Measurements from ENCODE around the gene ANXA3. TPM values are rescaled to one million over a fixed set of nuclear protein-coding genes. Genes with fewer than 3 reads are reported as not detected.

ANXA3 gene
- total and polyA plus RNA-seq, 10 donors = 7.0 to 119 (median 41.1) TPM

- no peaks in the 10 kb centered on the region for H3K36me3 ChIP-seq
- H3K9me3 ChIP-seq = no peaks in the 10 kb centered on the region
- peak overlapping the region in 3 of 8 donors; percentile 78 to 86 (median 85) for H3K27ac ChIP-seq
- no peak overlapping the region for H3K4me3 ChIP-seq
- TF ChIP-seq POLR2AphosphoS5 (IDR thresholded peaks at IDR 0.05) (no peak), POLR2A (IDR thresholded peaks at IDR 0.05) (no peak)
- TF ChIP-seq, protein P1, sequence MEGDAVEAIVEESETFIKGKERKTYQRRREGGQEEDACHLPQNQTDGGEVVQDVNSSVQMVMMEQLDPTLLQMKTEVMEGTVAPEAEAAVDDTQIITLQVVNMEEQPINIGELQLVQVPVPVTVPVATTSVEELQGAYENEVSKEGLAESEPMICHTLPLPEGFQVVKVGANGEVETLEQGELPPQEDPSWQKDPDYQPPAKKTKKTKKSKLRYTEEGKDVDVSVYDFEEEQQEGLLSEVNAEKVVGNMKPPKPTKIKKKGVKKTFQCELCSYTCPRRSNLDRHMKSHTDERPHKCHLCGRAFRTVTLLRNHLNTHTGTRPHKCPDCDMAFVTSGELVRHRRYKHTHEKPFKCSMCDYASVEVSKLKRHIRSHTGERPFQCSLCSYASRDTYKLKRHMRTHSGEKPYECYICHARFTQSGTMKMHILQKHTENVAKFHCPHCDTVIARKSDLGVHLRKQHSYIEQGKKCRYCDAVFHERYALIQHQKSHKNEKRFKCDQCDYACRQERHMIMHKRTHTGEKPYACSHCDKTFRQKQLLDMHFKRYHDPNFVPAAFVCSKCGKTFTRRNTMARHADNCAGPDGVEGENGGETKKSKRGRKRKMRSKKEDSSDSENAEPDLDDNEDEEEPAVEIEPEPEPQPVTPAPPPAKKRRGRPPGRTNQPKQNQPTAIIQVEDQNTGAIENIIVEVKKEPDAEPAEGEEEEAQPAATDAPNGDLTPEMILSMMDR (IDR thresholded peaks at IDR 0.05 in 8 of 11, conservative IDR thresholded peaks at IDR 0.05 in 3 of 11) = no peak
- peaks cover 28 to 77% (median 63%) of the 10 kb centered on the region in 6 donors for H3K4me1 ChIP-seq
- no peak for DNase-seq
- no peaks in the 10 kb centered on the region for H3K27me3 ChIP-seq (replicated peaks in 1 of 7)
- intact Hi-C loops (cut with DNase I; ENCODE audit: low total_unique reads) = loop anchor here (10.0 kb wide), 1 partner anchor 115 kb away; the partner anchor contains the start of gene BMP2K
- 89 to 95% (median 93%) methylated on average over 1 of the region's 1 CpG for WGBS, 5 donors
Measured at GRCh38 chr4:78659665-78660064, 108.1 kb downstream of the ANXA3 start.

Small RNA genes lying within 50 kb of the gene (small RNA-seq; reads per million reads assigned to genes)
- gene HIGD1AP13 = 0 reads per million in 4 donors
- 0 reads per million in 4 donors for gene RF00019

Other genes with a start within 250 kb of the ANXA3 start
- 100 to 1,000 TPM in 5 of 7 donors, 10 to 100 TPM in 2; 79.3 to 154 (median 102) TPM for gene BMP2K, start 224.6 kb downstream of the ANXA3 start, total RNA-seq
- gene BMP2K, start 224.6 kb downstream of the ANXA3 start, polyA plus RNA-seq = 10 to 100 TPM; 27.4 to 40.4 (median 28.4) TPM